HEK293 (cell line): ENCODE measurements around the gene AKAP8.

Experiments
- HOXC10 ChIP-seq: sonication (generic); formaldehyde crosslinking; IDR thresholded peaks from 2 replicates; pipeline ENCODE4 v1.8.1; 2023; ENCODE audit warnings: mild to moderate bottlenecking, missing genetic modification reagents
- IKZF3 ChIP-seq: fragments of 450-650 bp; IDR thresholded peaks from 2 replicates; pipeline ENCODE4 v1.5.0; 2018; ENCODE audit warnings: missing biosample characterization, mild to moderate bottlenecking, missing genetic modification characterization, moderate library complexity
- MZF1 ChIP-seq: fragments of 450-650 bp; formaldehyde crosslinking; IDR thresholded peaks from 2 replicates; pipeline ENCODE4 v1.5.1; 2017; ENCODE audit warnings: missing biosample characterization, missing genetic modification characterization, borderline replicate concordance
- ZBTB21 ChIP-seq: fragments of 450-650 bp; formaldehyde crosslinking; IDR thresholded peaks from 2 replicates; pipeline ENCODE4 v1.5.1; 2017; ENCODE audit warnings: missing biosample characterization, missing genetic modification characterization
- ZNF157 ChIP-seq: fragments of 450-650 bp; formaldehyde crosslinking; IDR thresholded peaks from 2 replicates; pipeline ENCODE4 v1.5.1; 2016; ENCODE audit warnings: missing biosample characterization, missing genetic modification characterization
- ZNF169 ChIP-seq: fragments of 450-650 bp; formaldehyde crosslinking; IDR thresholded peaks from 2 replicates; pipeline ENCODE4 v1.5.1; 2016; ENCODE audit warnings: missing biosample characterization, missing genetic modification characterization
- ZNF184 ChIP-seq: fragments of 450-650 bp; IDR thresholded peaks from 2 replicates; pipeline ENCODE4 v1.5.1; 2018; ENCODE audit warnings: missing biosample characterization, mild to moderate bottlenecking, missing genetic modification characterization
- ZNF366 ChIP-seq: fragments of 450-650 bp; formaldehyde crosslinking; conservative IDR thresholded peaks from 2 replicates; pipeline ENCODE4 v1.5.1; 2016; ENCODE audit warnings: missing biosample characterization, missing genetic modification characterization
- ZNF521 ChIP-seq: fragments of 450-650 bp; formaldehyde crosslinking; IDR thresholded peaks from 2 replicates; pipeline ENCODE4 v1.5.1; 2017; ENCODE audit warnings: missing biosample characterization, mild to moderate bottlenecking, missing genetic modification characterization
- ZNF549 ChIP-seq: fragments of 450-650 bp; IDR thresholded peaks from 2 replicates; pipeline ENCODE4 v1.5.1; 2018; ENCODE audit warnings: missing biosample characterization, missing genetic modification characterization, mild to moderate bottlenecking, inconsistent platforms, moderate library complexity
- ZNF596 ChIP-seq: fragments of 450-650 bp; IDR thresholded peaks from 2 replicates; pipeline ENCODE4 v1.5.0; 2018; ENCODE audit warnings: missing biosample characterization, mild to moderate bottlenecking, missing genetic modification characterization, moderate library complexity
- ZNF629 ChIP-seq: fragments of 450-650 bp; formaldehyde crosslinking; IDR thresholded peaks from 2 replicates; pipeline ENCODE4 v1.5.1; 2017; ENCODE audit warnings: missing biosample characterization, missing genetic modification characterization
- ZXDB ChIP-seq: fragments of 450-650 bp; formaldehyde crosslinking; IDR thresholded peaks from 2 replicates; pipeline ENCODE4 v1.5.1; 2016; ENCODE audit warnings: missing biosample characterization, missing genetic modification characterization
- TF ChIP-seq, protein P1 (sequence below): fragments of 450-650 bp; formaldehyde crosslinking; IDR thresholded peaks from 2 replicates; pipeline ENCODE4 v1.5.1; 2016; ENCODE audit warnings: missing biosample characterization, missing genetic modification characterization
- TF ChIP-seq, protein P2 (sequence below): fragments of 450-650 bp; formaldehyde crosslinking; IDR thresholded peaks from 2 replicates; pipeline ENCODE4 v1.5.1; 2016; ENCODE audit warnings: missing biosample characterization, missing genetic modification characterization
- TF ChIP-seq, protein P3 (sequence below): fragments of 450-650 bp; formaldehyde crosslinking; IDR thresholded peaks from 2 replicates; pipeline ENCODE4 v1.5.1; 2017; ENCODE audit warnings: missing biosample characterization, missing genetic modification characterization
- TF ChIP-seq, protein P4 (sequence below): fragments of 450-650 bp; formaldehyde crosslinking; IDR thresholded peaks from 2 replicates; pipeline ENCODE4; 2016; ENCODE audit warnings: missing biosample characterization, missing genetic modification characterization

AKAP8 gene

DNA sequence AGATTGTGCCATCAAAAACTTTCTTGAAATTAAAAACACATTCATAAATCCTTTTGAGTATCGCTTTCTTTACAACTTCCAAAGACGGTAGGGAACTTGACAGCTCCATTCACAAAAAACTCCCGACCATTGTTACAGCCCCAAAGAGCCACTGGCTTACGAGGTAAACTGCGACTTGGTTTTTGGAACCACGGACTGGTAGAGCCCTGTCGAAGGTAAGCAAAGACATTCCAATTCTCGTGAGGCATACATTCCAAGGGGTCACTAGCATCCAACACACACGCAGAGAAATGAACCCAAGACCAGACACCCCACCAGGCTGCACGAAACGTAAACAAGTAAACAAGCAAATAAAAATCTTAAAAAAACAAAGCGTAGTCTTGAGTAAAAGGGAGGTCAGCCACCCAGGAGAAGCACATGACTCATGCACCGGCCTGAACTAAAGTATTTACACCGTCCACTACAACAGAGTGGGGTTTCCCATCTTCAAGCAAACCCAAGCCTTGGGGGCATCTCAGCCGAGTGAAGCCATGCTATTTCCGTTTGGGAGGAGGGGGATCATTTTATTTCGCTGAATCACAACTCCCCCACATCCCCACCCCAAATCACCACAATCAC lies 48.7 kb downstream of the AKAP8 start (continued):
- TF ChIP-seq, protein P1, sequence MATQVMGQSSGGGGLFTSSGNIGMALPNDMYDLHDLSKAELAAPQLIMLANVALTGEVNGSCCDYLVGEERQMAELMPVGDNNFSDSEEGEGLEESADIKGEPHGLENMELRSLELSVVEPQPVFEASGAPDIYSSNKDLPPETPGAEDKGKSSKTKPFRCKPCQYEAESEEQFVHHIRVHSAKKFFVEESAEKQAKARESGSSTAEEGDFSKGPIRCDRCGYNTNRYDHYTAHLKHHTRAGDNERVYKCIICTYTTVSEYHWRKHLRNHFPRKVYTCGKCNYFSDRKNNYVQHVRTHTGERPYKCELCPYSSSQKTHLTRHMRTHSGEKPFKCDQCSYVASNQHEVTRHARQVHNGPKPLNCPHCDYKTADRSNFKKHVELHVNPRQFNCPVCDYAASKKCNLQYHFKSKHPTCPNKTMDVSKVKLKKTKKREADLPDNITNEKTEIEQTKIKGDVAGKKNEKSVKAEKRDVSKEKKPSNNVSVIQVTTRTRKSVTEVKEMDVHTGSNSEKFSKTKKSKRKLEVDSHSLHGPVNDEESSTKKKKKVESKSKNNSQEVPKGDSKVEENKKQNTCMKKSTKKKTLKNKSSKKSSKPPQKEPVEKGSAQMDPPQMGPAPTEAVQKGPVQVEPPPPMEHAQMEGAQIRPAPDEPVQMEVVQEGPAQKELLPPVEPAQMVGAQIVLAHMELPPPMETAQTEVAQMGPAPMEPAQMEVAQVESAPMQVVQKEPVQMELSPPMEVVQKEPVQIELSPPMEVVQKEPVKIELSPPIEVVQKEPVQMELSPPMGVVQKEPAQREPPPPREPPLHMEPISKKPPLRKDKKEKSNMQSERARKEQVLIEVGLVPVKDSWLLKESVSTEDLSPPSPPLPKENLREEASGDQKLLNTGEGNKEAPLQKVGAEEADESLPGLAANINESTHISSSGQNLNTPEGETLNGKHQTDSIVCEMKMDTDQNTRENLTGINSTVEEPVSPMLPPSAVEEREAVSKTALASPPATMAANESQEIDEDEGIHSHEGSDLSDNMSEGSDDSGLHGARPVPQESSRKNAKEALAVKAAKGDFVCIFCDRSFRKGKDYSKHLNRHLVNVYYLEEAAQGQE (tag by site-specific recombination), result no peak
- TF ChIP-seq MZF1 (tag by site-specific recombination) (peak; percentile 34; the same call in 1 of the 2 replicates), ZNF157 (tag by site-specific recombination) (no peak), ZNF549 (tag by site-specific recombination) (no peak), HOXC10 (CRISPR knock-in tag) (no peak), ZNF596 (tag by site-specific recombination) (no peak), ZNF169 (tag by site-specific recombination) (no peak), IKZF3 (tag by site-specific recombination) (no peak), ZNF521 (tag by site-specific recombination) (no peak), ZBTB21 (tag by site-specific recombination) (0 out of 2 replicates have a peak, but pooled peaks have one; percentile 14), ZNF184 (no peak), ZXDB (peak; percentile 68), ZNF629 (tag by site-specific recombination) (0 out of 2 replicates have a peak, but pooled peaks have one; percentile 12), ZNF366 (tag by site-specific recombination) (no peak)
- TF ChIP-seq, protein P2, sequence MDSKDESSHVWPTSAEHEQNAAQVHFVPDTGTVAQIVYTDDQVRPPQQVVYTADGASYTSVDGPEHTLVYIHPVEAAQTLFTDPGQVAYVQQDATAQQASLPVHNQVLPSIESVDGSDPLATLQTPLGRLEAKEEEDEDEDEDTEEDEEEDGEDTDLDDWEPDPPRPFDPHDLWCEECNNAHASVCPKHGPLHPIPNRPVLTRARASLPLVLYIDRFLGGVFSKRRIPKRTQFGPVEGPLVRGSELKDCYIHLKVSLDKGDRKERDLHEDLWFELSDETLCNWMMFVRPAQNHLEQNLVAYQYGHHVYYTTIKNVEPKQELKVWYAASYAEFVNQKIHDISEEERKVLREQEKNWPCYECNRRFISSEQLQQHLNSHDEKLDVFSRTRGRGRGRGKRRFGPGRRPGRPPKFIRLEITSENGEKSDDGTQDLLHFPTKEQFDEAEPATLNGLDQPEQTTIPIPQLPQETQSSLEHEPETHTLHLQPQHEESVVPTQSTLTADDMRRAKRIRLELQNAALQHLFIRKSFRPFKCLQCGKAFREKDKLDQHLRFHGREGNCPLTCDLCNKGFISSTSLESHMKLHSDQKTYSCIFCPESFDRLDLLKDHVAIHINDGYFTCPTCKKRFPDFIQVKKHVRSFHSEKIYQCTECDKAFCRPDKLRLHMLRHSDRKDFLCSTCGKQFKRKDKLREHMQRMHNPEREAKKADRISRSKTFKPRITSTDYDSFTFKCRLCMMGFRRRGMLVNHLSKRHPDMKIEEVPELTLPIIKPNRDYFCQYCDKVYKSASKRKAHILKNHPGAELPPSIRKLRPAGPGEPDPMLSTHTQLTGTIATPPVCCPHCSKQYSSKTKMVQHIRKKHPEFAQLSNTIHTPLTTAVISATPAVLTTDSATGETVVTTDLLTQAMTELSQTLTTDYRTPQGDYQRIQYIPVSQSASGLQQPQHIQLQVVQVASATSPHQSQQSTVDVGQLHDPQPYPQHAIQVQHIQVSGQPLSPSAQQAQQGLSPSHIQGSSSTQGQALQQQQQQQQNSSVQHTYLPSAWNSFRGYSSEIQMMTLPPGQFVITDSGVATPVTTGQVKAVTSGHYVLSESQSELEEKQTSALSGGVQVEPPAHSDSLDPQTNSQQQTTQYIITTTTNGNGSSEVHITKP, result peak; percentile 82
- TF ChIP-seq, protein P3, sequence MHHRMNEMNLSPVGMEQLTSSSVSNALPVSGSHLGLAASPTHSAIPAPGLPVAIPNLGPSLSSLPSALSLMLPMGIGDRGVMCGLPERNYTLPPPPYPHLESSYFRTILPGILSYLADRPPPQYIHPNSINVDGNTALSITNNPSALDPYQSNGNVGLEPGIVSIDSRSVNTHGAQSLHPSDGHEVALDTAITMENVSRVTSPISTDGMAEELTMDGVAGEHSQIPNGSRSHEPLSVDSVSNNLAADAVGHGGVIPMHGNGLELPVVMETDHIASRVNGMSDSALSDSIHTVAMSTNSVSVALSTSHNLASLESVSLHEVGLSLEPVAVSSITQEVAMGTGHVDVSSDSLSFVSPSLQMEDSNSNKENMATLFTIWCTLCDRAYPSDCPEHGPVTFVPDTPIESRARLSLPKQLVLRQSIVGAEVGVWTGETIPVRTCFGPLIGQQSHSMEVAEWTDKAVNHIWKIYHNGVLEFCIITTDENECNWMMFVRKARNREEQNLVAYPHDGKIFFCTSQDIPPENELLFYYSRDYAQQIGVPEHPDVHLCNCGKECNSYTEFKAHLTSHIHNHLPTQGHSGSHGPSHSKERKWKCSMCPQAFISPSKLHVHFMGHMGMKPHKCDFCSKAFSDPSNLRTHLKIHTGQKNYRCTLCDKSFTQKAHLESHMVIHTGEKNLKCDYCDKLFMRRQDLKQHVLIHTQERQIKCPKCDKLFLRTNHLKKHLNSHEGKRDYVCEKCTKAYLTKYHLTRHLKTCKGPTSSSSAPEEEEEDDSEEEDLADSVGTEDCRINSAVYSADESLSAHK, result no peak
- TF ChIP-seq, protein P4, sequence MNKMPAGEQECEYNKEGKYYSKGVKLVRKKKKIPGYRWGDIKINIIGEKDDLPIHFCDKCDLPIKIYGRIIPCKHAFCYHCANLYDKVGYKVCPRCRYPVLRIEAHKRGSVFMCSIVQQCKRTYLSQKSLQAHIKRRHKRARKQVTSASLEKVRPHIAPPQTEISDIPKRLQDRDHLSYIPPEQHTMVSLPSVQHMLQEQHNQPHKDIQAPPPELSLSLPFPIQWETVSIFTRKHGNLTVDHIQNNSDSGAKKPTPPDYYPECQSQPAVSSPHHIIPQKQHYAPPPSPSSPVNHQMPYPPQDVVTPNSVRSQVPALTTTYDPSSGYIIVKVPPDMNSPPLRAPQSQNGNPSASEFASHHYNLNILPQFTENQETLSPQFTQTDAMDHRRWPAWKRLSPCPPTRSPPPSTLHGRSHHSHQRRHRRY (tag by site-specific recombination), result no peak
